CD4-positive, alpha-beta T cell treated with Interleukin-6 for 4 hours (primary cell): ENCODE data around the gene ZHX3.
A peak's percentile ranks its signal among the peaks of the same experiment; 100 is the strongest.

Experiments used
- DNase-seq: peaks from one replicate; pipeline ENCODE4 v3.0.0-alpha.2; 2020; ENCODE audit warnings: mixed read lengths

ZHX3 gene

DNA sequence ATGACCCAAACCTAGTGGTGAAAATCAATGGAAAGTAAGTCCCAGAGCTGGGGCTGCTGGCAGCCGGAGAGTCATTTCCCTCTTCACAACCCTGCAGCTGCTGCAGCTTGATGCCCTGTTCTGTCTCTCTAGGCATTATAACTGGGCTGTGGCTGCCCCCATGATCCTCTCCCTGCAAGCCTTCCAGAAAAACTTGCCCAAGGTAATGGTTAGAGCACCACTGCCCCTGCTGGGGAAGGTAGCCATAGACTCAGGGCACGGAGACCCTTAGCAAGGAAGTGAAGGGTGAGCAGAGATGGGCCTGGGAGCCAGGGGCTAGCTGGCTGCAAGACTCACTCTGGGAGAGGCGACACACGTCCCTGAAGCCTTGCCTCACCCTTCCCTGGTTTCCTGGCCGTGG lies 35.1 kb upstream of the ZHX3 start:
- DNase-seq = no peak

DNA sequence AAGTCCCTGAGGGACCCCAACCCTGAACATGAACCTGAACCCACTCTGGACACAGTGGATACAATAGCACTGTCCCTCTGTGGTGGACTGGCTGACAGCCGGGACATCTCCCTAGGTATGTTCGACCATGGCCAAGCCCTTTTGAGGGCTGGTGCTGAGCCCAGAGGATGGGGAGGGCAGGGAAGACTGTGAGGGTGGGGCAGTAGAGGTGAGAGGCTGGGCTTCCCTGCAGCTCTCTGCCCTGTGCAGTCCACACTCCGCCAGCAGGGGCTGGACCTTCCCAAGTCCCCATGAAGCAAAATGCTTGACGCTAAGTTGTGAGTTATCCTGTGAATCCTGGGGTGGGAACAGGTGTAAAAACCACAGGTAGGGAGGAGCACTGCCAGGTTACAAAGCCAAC lies 34.6 kb upstream of the ZHX3 start:
- no peak for DNase-seq

DNA sequence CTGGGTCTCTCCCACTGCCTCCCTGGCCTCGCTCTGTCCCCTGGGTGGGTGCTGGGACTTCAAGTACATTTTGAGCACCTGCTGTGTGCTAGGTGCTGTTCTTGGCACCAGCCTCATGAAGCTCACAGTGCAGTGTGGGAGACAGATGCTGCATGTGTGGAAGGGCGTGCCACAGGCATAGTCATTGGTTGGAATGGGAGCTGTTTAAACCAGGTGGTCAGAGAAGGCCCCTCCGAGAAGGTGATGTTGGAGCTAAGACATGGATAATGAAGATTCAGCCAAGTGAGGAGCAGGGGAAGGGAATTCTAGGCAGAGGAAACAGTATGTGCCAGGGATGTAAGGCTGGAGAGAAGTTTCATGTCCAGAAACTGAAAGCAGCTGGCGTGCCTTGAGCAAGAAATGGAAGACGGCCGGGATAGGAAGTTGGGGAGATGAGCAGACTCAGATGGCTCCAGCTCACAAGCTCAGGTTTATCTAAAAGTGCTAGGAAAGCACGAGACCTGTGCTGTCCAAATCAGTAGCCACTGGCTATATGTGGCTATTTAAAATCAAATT lies 33.0 kb upstream of the ZHX3 start:
- no peak for DNase-seq

DNA sequence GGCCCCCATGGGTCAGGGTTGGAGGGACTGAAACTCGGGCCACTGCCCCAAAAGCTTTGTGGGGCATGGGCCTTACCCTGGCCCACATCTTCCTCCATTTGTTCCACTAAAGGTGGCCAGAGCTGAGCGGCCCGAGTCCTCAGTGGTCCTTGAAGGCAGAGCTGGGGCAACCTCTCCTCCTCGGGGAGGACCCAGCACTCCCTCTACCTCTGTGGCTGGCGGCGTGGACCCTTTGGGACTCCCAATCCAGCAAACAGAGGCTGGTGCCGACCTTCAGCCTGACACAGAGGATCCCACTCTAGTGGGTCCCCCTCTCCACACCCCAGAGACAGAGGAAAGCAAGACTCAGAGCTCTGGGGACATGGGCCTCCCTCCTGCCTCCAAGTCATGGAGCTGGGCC lies 32.4 kb upstream of the ZHX3 start:
- DNase-seq = no peak

DNA sequence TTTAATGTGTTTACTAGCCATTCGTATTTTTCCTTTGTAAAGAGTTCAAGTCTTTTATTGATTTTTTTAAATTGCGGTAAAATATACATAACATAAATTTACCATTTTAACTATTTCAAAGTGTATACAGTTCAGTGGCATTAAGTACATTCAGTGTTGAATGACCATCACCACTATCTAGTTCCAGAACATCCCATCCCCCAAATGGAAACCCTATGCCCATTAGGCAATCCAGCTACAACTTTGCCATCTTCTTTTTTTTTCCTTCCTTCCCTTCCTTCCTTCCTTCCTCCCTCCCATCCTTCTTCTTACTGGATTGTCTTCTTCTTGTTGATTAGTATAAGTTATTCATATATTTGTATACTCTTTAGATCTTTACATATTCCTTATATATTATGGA lies 31.7 kb upstream of the ZHX3 start:
- DNase-seq = no peak

DNA sequence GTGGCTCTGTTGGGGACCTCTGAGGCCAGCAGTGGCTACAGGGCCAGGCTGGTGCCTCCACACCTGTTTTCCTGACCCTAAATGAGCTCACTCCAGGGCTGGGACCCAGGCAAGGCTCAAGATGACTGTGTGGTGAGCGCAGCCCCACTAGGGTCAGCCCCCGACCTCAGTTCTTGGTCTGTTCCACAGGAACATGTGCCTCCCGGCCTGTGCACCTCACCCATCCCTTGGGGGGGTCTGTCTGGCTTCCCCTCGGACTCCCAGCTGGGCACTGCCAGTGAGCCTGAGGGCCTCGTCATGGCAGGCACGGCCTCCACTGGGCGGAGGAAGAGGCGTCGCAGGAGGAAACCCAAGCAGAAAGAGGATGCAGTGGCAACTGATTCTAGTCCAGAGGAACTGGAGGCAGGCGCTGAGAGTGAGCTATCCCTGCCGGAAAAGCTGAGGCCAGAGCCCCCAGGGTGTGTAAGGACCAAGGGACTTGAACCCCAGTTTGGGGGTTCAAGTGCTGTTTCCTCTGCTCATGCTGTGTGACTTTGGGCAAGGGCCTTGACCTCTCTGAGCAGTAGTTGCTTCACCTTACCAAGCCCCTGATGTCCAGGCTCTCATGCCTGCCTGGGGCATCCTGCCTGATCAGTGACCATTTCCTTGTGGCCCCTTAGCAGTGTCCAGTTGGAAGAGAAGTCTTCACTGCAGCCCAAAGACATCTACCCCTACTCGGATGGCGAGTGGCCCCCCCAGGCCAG lies 31.1 kb upstream of the ZHX3 start:
- DNase-seq = no peak

DNA sequence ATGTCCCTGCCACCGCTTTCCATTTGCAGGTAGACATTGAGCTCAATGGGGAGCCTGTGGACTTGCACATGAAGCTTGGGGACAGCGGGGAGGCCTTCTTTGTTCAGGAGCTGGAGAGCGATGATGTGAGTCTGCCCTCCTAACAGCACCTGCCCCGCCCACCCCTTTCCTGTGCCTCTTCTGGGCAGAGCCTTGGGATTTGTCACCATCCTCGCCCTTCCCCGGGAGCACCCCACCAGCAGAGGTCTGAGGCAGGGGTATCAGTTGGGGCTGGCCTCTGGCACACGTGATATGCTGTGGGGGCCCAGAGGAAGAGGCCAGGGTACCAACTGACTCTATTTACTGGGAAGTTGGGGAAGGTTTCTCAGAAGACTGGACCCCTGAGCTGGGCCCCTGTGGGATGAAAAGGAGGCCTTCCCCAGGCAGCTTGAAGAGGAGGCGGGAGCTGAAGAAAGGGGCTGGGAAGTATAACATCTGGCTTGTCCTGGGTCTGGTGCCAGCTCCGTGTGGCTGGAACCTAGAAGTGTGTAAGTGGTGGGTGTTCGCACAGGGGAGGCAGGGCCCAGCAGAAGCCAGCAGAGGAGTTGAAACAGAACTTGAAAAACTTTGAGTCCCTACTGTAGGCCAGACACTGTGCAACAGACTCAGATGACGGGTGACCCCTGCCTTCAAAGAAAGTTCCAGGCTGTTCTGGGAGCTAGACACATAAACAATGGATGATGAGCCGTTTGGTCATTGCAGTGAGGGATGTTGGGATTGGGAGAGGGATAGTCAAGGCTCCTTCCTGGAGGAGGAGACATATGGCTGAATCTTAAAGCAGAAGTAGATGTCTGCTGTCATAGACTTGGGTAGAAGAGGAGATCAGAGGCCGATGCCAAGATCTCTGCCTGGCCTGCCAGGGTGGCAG lies 30.2 kb upstream of the ZHX3 start:
- DNase-seq = no peak

DNA sequence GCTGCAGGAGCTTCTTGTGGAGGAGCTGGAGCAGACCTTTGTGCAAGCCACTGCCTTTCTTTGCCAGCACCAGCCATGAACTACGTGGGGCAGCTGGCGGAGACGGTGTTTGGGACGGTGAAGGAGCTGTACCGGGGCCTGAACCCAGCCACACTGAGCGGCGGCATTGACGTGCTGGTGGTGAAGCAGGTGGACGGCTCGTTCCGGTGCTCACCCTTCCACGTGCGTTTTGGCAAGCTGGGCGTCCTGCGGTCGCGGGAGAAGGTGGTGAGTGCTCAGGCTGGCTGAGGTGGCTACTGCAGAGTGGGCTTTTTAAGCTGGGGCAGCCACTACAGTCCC lies 28.2 kb upstream of the ZHX3 start:
- no peak for DNase-seq

DNA sequence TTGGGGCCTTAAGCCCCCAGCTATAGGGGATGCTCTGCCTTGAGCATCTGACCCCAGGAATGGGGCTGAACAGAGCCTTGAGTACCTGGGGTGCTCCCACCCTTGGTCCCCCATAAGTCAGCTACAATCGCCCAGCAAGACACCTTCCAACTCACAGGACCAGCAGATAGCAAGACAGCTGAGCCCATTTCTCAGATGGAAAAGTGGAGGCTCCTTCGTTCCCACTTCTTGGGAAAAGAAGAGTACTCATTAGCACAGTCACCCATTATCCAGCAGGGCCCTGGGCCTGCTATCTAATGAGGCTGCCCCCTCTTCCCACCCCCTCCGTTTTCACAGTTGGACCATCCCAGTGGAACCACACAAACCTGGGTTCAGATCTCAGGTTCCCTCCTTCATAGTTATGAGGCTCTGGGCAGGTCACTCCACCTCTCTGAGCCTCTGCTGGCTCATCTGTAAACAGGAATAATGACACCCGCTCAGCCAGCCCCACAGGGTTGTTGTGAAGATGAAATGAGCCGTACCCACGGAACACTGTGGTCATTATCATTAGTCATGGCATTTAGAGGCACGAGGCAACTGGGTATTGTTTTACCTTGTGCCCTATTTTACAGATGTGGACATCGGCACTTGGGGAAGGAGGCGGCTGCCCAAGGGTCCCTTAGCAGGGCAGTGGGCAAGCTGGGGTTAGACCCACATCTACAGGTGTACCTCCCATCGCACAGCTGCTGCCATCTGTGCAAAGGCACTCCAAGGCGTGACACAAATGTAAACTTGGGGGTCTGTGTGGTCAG lies 27.6 kb upstream of the ZHX3 start:
- DNase-seq = no peak

DNA sequence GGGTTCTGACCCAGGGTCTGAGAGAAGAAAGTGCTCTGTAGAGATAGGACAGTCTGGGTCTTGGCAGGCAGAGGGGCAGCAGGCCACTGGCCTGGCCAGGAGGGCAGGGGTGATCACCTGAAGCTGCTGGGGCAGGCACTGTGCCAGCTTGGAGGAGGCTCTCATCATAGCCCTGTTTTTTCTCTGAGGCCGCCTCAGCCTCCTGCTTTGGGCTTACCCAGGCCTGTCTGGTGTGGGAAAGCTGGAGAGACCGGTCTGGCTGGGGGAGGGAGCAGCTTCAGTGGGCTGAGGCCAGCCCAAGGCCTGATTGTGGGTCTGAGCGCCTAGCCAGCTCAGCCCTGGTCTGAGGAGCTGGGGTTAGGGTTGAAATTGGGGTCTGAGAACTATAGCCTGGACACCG lies 26.9 kb upstream of the ZHX3 start:
- no peak for DNase-seq

DNA sequence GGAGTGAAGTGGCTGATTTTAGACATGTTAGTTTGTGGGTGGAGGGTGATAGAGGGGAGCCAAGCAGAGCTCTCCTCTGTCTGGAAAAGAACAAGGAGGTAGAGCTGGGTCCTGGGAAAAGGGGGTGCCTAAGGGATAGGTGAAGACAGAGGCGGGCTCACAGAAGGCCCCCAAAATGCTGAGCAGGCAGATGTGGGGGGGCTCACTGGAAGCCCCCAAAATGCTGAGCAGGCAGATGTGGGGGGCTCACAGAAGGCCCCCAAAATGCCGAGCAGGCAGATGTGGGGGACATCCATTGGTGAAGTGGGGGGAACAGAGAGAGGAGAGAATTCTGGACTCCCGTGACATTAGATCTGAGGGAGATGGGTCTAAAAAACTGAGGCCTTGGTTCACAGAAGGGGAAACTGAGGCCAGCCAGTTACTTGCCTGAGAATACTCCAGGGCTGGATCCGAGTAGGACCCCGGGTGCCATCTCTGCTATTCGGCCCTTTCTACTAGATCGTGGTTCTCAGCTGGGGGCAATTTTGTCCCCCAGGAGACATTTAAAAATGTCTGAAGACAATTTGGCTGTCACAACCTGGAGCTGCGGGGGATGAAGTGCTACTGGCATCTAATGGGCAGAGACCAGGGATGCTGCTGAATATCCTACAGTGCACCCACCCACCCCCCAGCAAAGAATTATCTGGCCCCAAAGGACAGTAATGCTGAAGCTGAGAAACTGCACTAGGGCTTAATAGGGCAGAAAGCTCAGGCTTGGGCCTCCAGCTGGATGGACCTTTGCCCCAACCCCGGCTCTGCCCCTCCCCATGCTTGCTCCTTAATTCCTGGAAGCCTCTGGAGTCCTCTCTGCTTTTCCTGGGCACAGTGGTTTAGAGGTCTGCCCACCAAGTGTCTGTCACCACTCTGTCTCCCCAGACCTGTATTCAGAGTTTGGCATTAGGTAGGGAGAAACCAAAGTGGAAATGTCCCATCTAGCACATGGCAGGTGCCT lies 25.2 kb upstream of the ZHX3 start:
- no peak for DNase-seq

DNA sequence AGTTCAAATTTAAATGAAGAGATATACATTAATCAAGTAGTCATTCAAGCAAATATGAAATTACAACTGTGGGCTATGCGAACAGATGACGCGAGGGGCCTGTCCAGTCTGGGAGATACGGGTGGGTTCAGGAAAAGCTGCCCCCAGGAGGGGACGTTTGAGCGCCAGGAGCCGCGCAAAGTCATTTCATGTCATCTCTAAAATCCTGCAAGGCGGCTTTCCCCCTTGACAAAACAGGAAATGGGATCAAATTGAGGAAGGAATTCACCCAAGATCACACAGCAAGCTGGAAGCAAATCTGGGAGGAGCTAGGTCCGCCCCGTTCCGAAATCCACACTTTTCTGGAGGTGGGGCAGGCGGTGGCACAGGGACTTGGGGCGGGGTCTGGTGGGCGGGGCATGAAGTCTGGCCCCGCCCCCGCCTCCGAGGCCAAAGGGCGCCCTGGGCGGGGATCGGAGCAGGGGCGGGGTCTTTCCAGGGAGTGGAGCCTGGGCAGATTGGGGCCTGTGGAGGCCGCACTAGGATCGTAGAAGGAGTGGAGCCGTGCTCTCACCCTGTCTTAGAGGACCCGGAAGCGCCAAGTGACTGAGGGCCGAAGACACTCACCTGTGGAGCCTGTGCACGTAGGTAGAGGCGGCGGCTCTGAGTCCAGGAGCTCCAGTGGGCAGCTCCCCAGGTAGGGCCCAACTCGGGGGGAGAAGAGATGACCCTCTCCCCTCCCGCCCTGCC lies 23.0 kb upstream of the ZHX3 start, which contains the start of gene LPIN3:
Gene LPIN3 (plus strand): TSS at position 495 of the 729 bp plus-strand sequence. CDS start 4,983 bp downstream, outside the sequence.
- DNase-seq = peak; percentile 66

DNA sequence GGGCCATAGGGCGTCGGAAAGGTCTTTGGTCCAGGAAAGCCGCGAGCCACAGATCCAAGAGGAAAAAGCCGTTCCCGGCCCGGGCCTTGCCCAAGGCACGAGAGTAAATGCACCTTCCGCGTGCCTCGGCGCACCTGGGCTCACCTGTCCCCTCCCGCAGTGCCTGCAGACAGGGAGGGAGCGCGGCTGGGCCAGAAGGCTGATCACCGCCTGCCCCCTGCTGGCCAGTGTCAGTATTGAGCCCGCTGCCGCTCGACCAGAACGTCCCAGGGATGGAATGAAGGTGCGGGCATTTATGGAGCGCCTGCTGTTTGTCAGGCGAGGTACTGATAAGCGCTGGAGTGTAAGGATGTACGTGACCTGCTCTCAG lies 22.4 kb upstream of the ZHX3 start:
- peak; percentile 88 for DNase-seq

DNA sequence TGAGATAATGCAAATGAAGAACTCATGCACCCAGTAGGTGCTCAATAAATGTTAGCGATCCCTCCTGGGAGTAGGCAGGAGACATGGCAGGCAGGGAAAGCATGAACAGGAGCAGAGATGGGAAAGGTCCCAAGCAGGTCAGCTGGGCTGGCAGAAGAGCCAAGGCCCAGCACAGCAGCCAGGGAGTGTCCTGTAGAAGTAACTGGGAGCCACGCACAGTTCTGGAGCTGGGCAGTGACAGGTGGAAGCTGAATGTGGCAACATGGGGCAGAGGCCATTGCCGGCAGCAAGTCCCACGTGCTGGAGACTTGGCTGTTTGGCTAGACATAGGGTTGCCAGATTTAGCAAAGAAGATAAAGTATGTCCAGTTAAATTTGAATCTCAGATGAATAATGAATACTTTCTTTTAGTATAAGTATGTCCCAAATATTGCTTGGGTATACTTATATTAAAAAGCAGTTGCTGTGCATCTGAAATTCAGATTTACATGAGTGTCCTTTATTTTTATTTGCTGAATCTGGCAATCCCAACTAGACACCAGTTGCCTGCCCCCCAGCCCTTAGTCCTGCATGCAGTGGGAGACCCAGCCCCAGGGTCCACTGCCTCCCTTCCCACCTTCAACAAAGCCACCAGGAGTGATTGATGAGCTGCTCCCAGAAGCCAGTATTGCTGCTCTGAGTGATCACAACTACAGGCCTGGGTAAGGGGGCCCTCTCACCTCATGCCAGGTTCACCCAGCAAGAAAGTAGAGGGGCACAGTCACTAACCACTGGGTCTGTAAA lies 19.4 kb upstream of the ZHX3 start:
- DNase-seq = no peak

DNA sequence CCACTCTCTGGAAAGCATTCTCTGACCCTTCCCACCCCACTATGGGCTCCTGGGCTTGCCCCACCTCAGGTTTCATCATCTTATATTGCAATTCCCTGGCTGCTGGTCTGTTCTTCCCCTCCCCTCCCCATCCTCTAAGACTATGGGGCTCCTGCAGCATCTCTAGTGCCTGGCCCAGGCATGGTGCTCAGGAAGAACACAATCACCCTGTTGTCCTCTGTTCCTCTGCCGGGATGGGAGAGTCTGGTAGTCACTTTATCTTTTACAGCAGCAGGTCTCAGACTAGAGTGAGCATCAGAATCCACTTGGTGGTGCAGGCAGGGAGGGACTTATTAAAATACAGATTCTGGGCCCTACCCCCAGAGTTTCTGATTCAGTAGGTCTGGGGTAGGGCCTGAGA lies 18.1 kb upstream of the ZHX3 start:
- DNase-seq = no peak

DNA sequence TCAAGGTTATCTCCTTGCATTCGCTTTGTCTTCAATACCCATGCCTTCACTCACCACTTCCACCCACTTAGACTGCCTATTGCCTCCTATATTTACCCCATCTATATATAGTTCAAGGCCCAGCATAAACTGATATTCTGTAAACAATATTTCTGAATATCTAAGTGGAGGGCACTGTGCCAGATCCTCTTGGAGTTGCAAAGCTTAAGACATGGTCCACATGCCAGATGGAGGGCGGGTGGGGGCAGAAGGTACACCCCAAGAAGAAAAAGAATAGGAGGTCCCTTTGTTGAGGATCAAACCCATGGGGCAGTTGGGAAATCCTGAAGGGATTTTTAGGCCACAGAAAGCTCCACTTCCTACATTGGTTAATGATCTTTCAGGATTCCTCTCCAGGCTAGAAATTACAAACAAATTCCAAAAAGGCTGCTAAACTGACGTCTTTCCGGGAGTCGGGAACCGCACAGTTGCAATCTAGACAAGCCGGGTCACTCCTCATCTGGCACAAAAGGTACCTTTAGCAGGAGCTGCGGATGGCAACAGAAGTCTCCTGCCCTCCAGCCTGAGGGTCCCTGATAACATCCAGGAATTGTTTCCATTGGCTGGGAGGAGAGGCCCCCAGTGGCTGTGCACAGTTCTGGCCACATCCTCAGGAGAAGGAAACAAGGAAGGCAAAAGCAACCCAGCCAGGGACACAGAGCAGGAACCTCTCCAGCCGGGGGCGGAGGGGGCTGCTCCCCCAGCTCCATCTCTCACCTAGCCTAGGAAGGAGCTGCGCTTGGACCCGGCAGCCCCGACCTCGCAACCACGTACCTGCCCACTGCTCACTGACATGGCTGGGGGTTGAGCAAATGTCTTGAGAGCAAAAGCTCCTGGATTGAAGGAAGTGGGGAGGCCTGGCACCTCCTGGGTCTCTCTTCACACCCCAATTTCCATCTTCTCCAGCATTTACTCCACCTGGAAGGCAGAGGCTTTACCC lies 17.2 kb upstream of the ZHX3 start:
- DNase-seq = no peak

DNA sequence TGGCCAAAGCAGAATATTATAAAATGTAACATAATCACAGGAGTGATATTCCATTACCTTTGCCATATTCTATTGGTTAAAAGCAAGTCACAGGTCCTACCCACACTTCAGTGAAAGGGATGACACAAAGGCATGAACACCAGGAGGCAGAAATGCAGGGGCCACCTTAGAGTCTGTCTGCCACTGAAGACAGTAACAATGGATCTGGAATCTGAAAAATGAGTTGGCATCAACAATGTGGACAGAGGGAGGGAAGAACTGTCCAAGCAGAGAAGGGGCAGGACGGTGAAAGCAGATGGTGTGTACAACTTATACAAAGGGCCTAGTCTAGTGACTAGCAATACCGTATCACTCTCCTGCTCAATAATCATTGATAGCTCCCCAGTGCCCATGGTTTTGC lies 16.5 kb upstream of the ZHX3 start:
- no peak for DNase-seq

DNA sequence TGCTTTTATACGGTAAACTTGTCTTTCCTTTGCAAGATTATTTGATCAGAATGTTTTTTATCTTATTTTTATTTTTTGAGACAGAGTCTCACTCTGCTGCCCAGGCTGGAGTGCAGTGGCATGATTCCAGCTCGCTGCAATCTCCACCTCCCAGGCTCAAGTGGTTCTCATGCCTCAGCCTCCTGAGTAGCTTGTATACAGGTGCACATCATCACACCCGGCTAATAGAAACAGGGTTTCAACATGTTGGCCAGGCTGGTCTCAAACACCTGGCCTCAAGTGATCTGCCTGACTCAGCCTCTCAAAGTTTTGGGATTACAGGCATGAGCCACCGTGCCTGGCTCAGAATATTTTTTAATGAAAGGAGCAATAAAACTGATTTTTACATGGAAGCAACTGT lies 14.2 kb upstream of the ZHX3 start:
- DNase-seq = no peak

DNA sequence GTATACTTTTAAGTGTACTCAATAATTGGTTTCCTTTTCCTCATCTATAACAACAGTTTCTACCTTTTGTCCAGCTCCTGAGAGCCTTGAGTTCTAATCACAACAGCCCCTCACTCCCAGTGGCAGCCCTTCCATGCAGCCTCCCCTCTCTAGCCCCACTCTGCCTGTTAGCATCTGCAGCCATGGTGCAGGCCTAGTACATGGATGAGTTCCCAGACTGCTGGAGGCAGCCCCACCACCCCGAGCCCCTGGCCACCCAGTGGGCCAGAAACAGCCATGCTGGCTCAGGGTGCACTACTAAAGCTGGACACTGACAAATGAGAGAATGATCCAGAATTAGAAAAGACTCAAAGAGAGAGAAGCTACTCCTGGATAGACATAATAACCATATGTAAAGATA lies 13.4 kb upstream of the ZHX3 start:
- no peak for DNase-seq
